ENCODE data around the gene ZNF343. TPM values are rescaled to one million over a fixed set of nuclear protein-coding genes. Genes with fewer than 3 reads are reported as not detected.

The ZNF343 gene
- total RNA-seq, 1 donor from 2014 or later = 13.0 TPM

GRCh38 chr20:2542361-2542760 lies 33.6 kb upstream of the ZNF343 start:
- H3K36me3 Mint-ChIP-seq (ENCODE audit: low read depth, unreplicated experiment) = no peaks in the 10 kb centered on the region
- DNase-seq (ENCODE audit: low spot score) = no peak
- no peak overlapping the region for H3K4me3 Mint-ChIP-seq (ENCODE audit: unreplicated experiment)
- TF ChIP-seq CTCF (IDR thresholded peaks at IDR 0.05; ENCODE audit: unreplicated experiment) = no peak
- no peaks in the 10 kb centered on the region for H3K9me3 Mint-ChIP-seq (ENCODE audit: unreplicated experiment)
- H3K4me1 Mint-ChIP-seq (ENCODE audit: unreplicated experiment) = peaks cover 2% of the 10 kb centered on the region
- no peak overlapping the region for H3K27ac Mint-ChIP-seq (ENCODE audit: unreplicated experiment)
- peaks cover 1% of the 10 kb centered on the region for H3K27me3 Mint-ChIP-seq (ENCODE audit: unreplicated experiment)

- no peak for DNase-seq (ENCODE audit: low spot score)
- TF ChIP-seq CTCF (IDR thresholded peaks at IDR 0.05; ENCODE audit: unreplicated experiment) = no peak
- H3K4me3 Mint-ChIP-seq (ENCODE audit: unreplicated experiment) = no peak overlapping the region
- no peak overlapping the region for H3K27ac Mint-ChIP-seq (ENCODE audit: unreplicated experiment)
- H3K4me1 Mint-ChIP-seq (ENCODE audit: unreplicated experiment) = peaks cover 2% of the 10 kb centered on the region
- H3K27me3 Mint-ChIP-seq (ENCODE audit: unreplicated experiment) = peaks cover 1% of the 10 kb centered on the region
- H3K9me3 Mint-ChIP-seq (ENCODE audit: unreplicated experiment) = no peaks in the 10 kb centered on the region
- H3K36me3 Mint-ChIP-seq (ENCODE audit: low read depth, unreplicated experiment) = no peaks in the 10 kb centered on the region
These were observed 33.2 kb upstream of the ZNF343 start for GRCh38 chr20:2541940-2542339.

GRCh38 chr20:2538931-2539720 lies 30.4 kb upstream of the ZNF343 start:
- Mint-ChIP-seq H3K9me3 (ENCODE audit: unreplicated experiment) (no peaks in the 10 kb centered on the region), H3K36me3 (ENCODE audit: low read depth, unreplicated experiment) (no peaks in the 10 kb centered on the region), H3K4me3 (ENCODE audit: unreplicated experiment) (no peak overlapping the region), H3K27me3 (ENCODE audit: unreplicated experiment) (peaks cover 1% of the 10 kb centered on the region), H3K4me1 (ENCODE audit: unreplicated experiment) (peaks cover 2% of the 10 kb centered on the region), H3K27ac (ENCODE audit: unreplicated experiment) (no peak overlapping the region)
- DNase-seq (ENCODE audit: low spot score) = no peak
- TF ChIP-seq CTCF (IDR thresholded peaks at IDR 0.05; ENCODE audit: unreplicated experiment) = no peak

- H3K27me3 Mint-ChIP-seq (ENCODE audit: unreplicated experiment) = peaks cover 1% of the 10 kb centered on the region
- H3K27ac Mint-ChIP-seq (ENCODE audit: unreplicated experiment) = no peak overlapping the region
- no peak for TF ChIP-seq CTCF (IDR thresholded peaks at IDR 0.05; ENCODE audit: unreplicated experiment)
- H3K4me3 Mint-ChIP-seq (ENCODE audit: unreplicated experiment) = no peak overlapping the region
- H3K9me3 Mint-ChIP-seq (ENCODE audit: unreplicated experiment) = no peaks in the 10 kb centered on the region
- H3K36me3 Mint-ChIP-seq (ENCODE audit: low read depth, unreplicated experiment) = no peaks in the 10 kb centered on the region
- peaks cover 2% of the 10 kb centered on the region for H3K4me1 Mint-ChIP-seq (ENCODE audit: unreplicated experiment)
- no peak for DNase-seq (ENCODE audit: low spot score)
These were observed 29.6 kb upstream of the ZNF343 start for GRCh38 chr20:2538356-2538755.

- Mint-ChIP-seq H3K36me3 (ENCODE audit: low read depth, unreplicated experiment) (no peaks in the 10 kb centered on the region), H3K27me3 (ENCODE audit: unreplicated experiment) (peaks cover 1% of the 10 kb centered on the region)
These were observed 28.4 kb upstream of the ZNF343 start for GRCh38 chr20:2537101-2537500.

More at GRCh38 chr20:2537101-2537500, 28.4 kb upstream of the ZNF343 start:
- Mint-ChIP-seq H3K27ac (ENCODE audit: unreplicated experiment) (no peak overlapping the region), H3K9me3 (ENCODE audit: unreplicated experiment) (no peaks in the 10 kb centered on the region), H3K4me1 (ENCODE audit: unreplicated experiment) (peaks cover 2% of the 10 kb centered on the region), H3K4me3 (ENCODE audit: unreplicated experiment) (no peak overlapping the region)
- DNase-seq (ENCODE audit: low spot score) = no peak
- no peak for TF ChIP-seq CTCF (IDR thresholded peaks at IDR 0.05; ENCODE audit: unreplicated experiment)

Measured in endothelial cell (in vitro differentiated cells).